ENCODE results near the gene TMEM179. TPM values are rescaled to one million over a fixed set of nuclear protein-coding genes. Genes with fewer than 3 reads are reported as not detected.

TMEM179 gene
- total RNA-seq, 4 donors from 2014 or later: not detected

GRCh38 chr14:104576232-104576969 is 28.2 kb downstream of the TMEM179 start:
- intact Hi-C loops (cut with DNase I; ENCODE audit: low total_unique reads) (no loop called here), in situ Hi-C loops (cut with MboI; ENCODE audit: low sequenced_read_pairs in 4 of 4) (no loop called here)
- TF ChIP-seq POLR2A (IDR thresholded peaks at IDR 0.05) (no peak), CTCF (IDR thresholded peaks at IDR 0.05 in 4 of 5, conservative IDR thresholded peaks at IDR 0.05 in 1 of 5) (no peak)
- H3K27ac ChIP-seq: no peak overlapping the region
- H3K4me1 ChIP-seq: peaks cover 36 to 42% of the 10 kb centered on the region in 2 donors
- H3K36me3 ChIP-seq: no peaks in the 10 kb centered on the region
- H3K4me3 ChIP-seq: no peak overlapping the region
- no peaks in the 10 kb centered on the region for H3K9me3 ChIP-seq
- no peak for ATAC-seq
- no peaks in the 10 kb centered on the region for H3K27me3 ChIP-seq
- DNase-seq: no peak

- Histone ChIP-seq H3K36me3 (no peaks in the 10 kb centered on the region), H3K27me3 (peaks cover 0 to 2% (median 0%) of the 10 kb centered on the region in 3 donors), H3K27ac (no peak overlapping the region), H3K4me1 (peaks cover 24 to 29% of the 10 kb centered on the region in 2 donors), H3K9me3 (no peaks in the 10 kb centered on the region), H3K4me3 (no peak overlapping the region)
- TF ChIP-seq POLR2A (IDR thresholded peaks at IDR 0.05) (no peak), CTCF (IDR thresholded peaks at IDR 0.05 in 4 of 5, conservative IDR thresholded peaks at IDR 0.05 in 1 of 5) (no peak)
- intact Hi-C loops (cut with DNase I; ENCODE audit: low total_unique reads) (no loop called here), in situ Hi-C loops (cut with MboI; ENCODE audit: low sequenced_read_pairs in 4 of 4) (loop anchor here in 3 of 4 donors (25.0 kb wide), 1 partner anchor 438 kb away; the partner anchor contains the start of gene KIF26A (in 3 of the 3))
- ATAC-seq (no peak), DNase-seq (no peak)
Measured at GRCh38 chr14:104574978-104575583, 29.5 kb downstream of the TMEM179 start.

- TF ChIP-seq POLR2A (IDR thresholded peaks at IDR 0.05) (no peak), CTCF (IDR thresholded peaks at IDR 0.05 in 4 of 5, conservative IDR thresholded peaks at IDR 0.05 in 1 of 5) (no peak)
- Histone ChIP-seq H3K4me1 (peaks cover 19 to 24% of the 10 kb centered on the region in 2 donors), H3K9me3 (no peaks in the 10 kb centered on the region), H3K36me3 (no peaks in the 10 kb centered on the region), H3K27me3 (peaks cover 0 to 7% (median 2%) of the 10 kb centered on the region in 3 donors), H3K4me3 (no peak overlapping the region), H3K27ac (no peak overlapping the region)
- DNase-seq: no peak
- in situ Hi-C loops (cut with MboI; ENCODE audit: low sequenced_read_pairs in 4 of 4): loop anchor here in 3 of 4 donors (25.0 kb wide), 1 partner anchor 437 kb away; the partner anchor contains the start of gene KIF26A (in 3 of the 3)
- no peak for ATAC-seq
- intact Hi-C loops (cut with DNase I; ENCODE audit: low total_unique reads): no loop called here
Measured at GRCh38 chr14:104574536-104574935, 30.0 kb downstream of the TMEM179 start.

- intact Hi-C loops (cut with DNase I; ENCODE audit: low total_unique reads) (no loop called here), in situ Hi-C loops (cut with MboI; ENCODE audit: low sequenced_read_pairs in 4 of 4) (loop anchor here in 3 of 4 donors (25.0 kb wide), 1 partner anchor 437 kb away; the partner anchor contains the start of gene KIF26A (in 3 of the 3))
- no peaks in the 10 kb centered on the region for H3K9me3 ChIP-seq
- H3K4me3 ChIP-seq: no peak overlapping the region
- no peak for TF ChIP-seq CTCF (IDR thresholded peaks at IDR 0.05 in 4 of 5, conservative IDR thresholded peaks at IDR 0.05 in 1 of 5)
- no peak for TF ChIP-seq POLR2A (IDR thresholded peaks at IDR 0.05)
- H3K4me1 ChIP-seq: peaks cover 13 to 17% of the 10 kb centered on the region in 2 donors
- no peak for ATAC-seq
- DNase-seq: no peak
- no peak overlapping the region for H3K27ac ChIP-seq
- H3K27me3 ChIP-seq: peaks cover 0 to 13% (median 6%) of the 10 kb centered on the region in 3 donors
- no peaks in the 10 kb centered on the region for H3K36me3 ChIP-seq
Measured at GRCh38 chr14:104573930-104574329, 30.6 kb downstream of the TMEM179 start.
